Natural killer cell (primary cell): ENCODE results near the gene GXYLT1. TPM values are rescaled to one million over a fixed set of nuclear protein-coding genes. Genes with fewer than 3 reads are reported as not detected.
A peak's percentile ranks its signal among the peaks of the same experiment; 100 is the strongest.

ENCODE experiments used
- ATAC-seq, 3 donors: fragments of 150-1000 bp in 2 of 3; fragments of 200-7000 bp in 1 of 3; cut with Tn5 transposase; 1 replicate in 1 of 3; 2 replicates in 2 of 3; pipeline ENCODE4 v1.10.0; 2021; ENCODE audit warnings: mild to moderate bottlenecking in 2 of 3, moderate library complexity in 2 of 3
- DNase-seq, 2 donors: peaks; one replicate each; pipeline versions ENCODE4 v3.0.0 to v3.0.0-alpha.2; 2013 to 2021; ENCODE audit warnings: mixed read lengths in 1 of 2
- H3K27ac ChIP-seq: one replicate; pipeline ENCODE4 v1.5.1; 2013; ENCODE audit warnings: mild to moderate bottlenecking, low read length
- H3K27me3 ChIP-seq: one replicate; pipeline ENCODE4 v1.6.1; 2013; ENCODE audit warnings: low read length; ENCODE audit not compliant: control insufficient read depth, insufficient read depth
- H3K36me3 ChIP-seq: one replicate; pipeline ENCODE4 v1.6.1; 2013; ENCODE audit warnings: low read length; ENCODE audit not compliant: control insufficient read depth, insufficient read depth
- H3K4me1 ChIP-seq: one replicate; pipeline ENCODE4 v1.6.1; 2013; ENCODE audit warnings: low read length; ENCODE audit not compliant: control insufficient read depth, insufficient read depth
- H3K4me3 ChIP-seq: one replicate; pipeline ENCODE4 v1.5.1; 2013; ENCODE audit warnings: low read length
- H3K9me3 ChIP-seq: one replicate; pipeline ENCODE4 v1.6.1; 2013; ENCODE audit warnings: low read length; ENCODE audit not compliant: control insufficient read depth, insufficient read depth
- H3K27ac Mint-ChIP-seq, 2 donors: one replicate each; pipeline ENCODE4 v1.8.0; 2022; ENCODE audit warnings: mild to moderate bottlenecking in 2 of 2, mixed read lengths in 2 of 2, moderate library complexity in 1 of 2
- H3K27me3 Mint-ChIP-seq, 2 donors: one replicate each; pipeline ENCODE4 v1.8.0; 2022; ENCODE audit warnings: low read depth in 2 of 2, mixed read lengths in 2 of 2
- H3K36me3 Mint-ChIP-seq: one replicate; pipeline ENCODE4 v1.8.0; 2022; ENCODE audit warnings: mixed read lengths
- H3K4me1 Mint-ChIP-seq, 2 donors: one replicate each; pipeline ENCODE4 v1.8.0; 2022; ENCODE audit warnings: mixed read lengths in 2 of 2
- H3K4me3 Mint-ChIP-seq: one replicate; pipeline ENCODE4 v1.8.0; 2022; ENCODE audit warnings: mild to moderate bottlenecking, moderate library complexity, mixed read lengths
- H3K9me3 Mint-ChIP-seq, 2 donors: one replicate each; pipeline ENCODE4 v1.8.0; 2022; ENCODE audit warnings: mixed read lengths in 2 of 2
- WGBS: methylation state at CpG from one replicate; pipeline ENCODE4 v1.1.7; 2013; ENCODE audit warnings: missing lambda C conversion rate; ENCODE audit not compliant: insufficient coverage; 5-methylcytosine and 5-hydroxymethylcytosine counted together
- intact Hi-C: fragments of 100-400 bp; cut with micrococcal nuclease; formaldehyde crosslinking; loops from one replicate; pipeline ENCODE4 v1.14.2; 2022
- total RNA-seq, 4 donors: library from RNA; stranded (reverse); fragments of 120-200 nt in 1 of 4; gene quantifications; one replicate each; pipeline versions ENCODE4 v1.2.3 to v1.2.4, GENCODE V29; 2013 to 2022
- TF ChIP-seq, protein P1 (sequence below): fragments of 200-600 bp; IDR thresholded peaks from one replicate; pipeline ENCODE4 v1.8.0; 2022; ENCODE audit warnings: antibody characterized with exemption

The GXYLT1 gene
- total RNA-seq, 3 donors from 2014 or later (not counting 1 experiment from before 2014, with no cell fraction given): 12.3 to 13.0 (median 12.7) TPM

DNA sequence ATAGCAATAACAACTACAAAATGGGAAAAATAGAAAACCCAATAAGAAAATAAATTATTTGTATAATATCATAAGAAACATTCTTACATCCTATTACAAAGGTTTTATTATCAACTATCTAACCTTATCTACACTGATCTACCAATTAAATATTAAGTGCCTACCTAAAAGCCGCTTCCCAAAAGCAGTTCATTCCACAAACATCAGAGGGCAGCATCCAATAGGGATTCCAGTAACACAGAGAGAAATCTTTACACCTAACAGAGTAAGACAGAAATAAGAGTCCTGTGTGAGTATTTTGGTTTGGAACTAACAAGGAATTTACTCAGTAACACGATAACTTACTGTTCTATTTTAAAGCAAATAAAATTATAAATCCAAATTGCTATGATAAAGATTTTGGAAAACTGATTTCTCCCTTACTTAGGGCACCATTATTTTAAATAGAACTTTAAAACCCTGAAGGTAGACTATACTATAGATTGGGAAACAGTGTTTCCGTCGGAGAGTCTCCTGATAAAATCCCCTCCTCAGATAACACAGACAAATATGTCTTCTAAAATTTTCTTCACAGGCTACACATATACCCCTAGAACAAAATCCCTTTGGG, 15.0 kb downstream of the GXYLT1 start:
- Mint-ChIP-seq H3K4me3 (no peak overlapping the region), H3K27ac (no peak overlapping the region), H3K36me3 (no peaks in the 10 kb centered on the region), H3K27me3 (no peaks in the 10 kb centered on the region), H3K4me1 (peaks cover 29 to 41% of the 10 kb centered on the region in 2 donors), H3K9me3 (no peaks in the 10 kb centered on the region)
- DNase-seq: peak in 1 of 2 donors; percentile 63
- no peaks in the 10 kb centered on the region for H3K27me3 ChIP-seq
- TF ChIP-seq, protein P1, sequence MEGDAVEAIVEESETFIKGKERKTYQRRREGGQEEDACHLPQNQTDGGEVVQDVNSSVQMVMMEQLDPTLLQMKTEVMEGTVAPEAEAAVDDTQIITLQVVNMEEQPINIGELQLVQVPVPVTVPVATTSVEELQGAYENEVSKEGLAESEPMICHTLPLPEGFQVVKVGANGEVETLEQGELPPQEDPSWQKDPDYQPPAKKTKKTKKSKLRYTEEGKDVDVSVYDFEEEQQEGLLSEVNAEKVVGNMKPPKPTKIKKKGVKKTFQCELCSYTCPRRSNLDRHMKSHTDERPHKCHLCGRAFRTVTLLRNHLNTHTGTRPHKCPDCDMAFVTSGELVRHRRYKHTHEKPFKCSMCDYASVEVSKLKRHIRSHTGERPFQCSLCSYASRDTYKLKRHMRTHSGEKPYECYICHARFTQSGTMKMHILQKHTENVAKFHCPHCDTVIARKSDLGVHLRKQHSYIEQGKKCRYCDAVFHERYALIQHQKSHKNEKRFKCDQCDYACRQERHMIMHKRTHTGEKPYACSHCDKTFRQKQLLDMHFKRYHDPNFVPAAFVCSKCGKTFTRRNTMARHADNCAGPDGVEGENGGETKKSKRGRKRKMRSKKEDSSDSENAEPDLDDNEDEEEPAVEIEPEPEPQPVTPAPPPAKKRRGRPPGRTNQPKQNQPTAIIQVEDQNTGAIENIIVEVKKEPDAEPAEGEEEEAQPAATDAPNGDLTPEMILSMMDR: peak; percentile 22
- intact Hi-C loops: loop anchor here (1.0 kb wide), 1 partner anchor 243 kb away; no protein-coding TSS in a partner anchor
- no peaks in the 10 kb centered on the region for H3K9me3 ChIP-seq
- H3K27ac ChIP-seq: no peak overlapping the region
- ATAC-seq: peak in 2 of 3 donors; percentile 39 to 41
- H3K4me1 ChIP-seq: no peaks in the 10 kb centered on the region
- H3K4me3 ChIP-seq: no peak overlapping the region
- 79% methylated on average over 3 of the region's 4 CpGs for WGBS
- no peaks in the 10 kb centered on the region for H3K36me3 ChIP-seq

DNA sequence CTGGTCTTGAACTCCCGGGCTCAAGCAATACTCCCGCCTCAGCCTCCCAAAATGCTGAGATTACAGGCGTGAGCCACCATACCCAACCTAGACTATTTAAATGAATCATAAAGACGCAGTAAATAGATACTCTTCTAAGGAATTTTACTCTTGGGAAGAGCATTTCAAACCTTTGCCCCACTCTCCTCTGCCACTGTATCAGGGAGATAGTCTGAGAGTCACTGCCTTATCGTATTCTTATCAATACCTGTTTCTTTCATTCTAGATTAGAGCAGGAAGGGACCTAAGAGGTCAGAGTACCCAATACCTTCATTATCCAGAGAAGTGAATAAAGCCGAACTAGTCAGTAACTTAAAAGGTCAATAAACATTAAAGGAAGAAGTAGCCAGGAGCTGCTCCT, 15.8 kb downstream of the GXYLT1 start:
- Histone ChIP-seq H3K36me3 (no peaks in the 10 kb centered on the region), H3K27ac (no peak overlapping the region), H3K27me3 (no peaks in the 10 kb centered on the region), H3K9me3 (no peaks in the 10 kb centered on the region), H3K4me3 (no peak overlapping the region), H3K4me1 (no peaks in the 10 kb centered on the region)
- intact Hi-C loops: loop anchor here (1.0 kb wide), 1 partner anchor 243 kb away; no protein-coding TSS in a partner anchor
- Mint-ChIP-seq H3K27ac (no peak overlapping the region), H3K27me3 (no peaks in the 10 kb centered on the region), H3K4me3 (no peak overlapping the region), H3K36me3 (no peaks in the 10 kb centered on the region), H3K9me3 (no peaks in the 10 kb centered on the region), H3K4me1 (peaks cover 26 to 37% of the 10 kb centered on the region in 2 donors)
- WGBS: 97% methylated on average over 6 of the region's 6 CpGs
- ATAC-seq (no peak), DNase-seq (no peak)
- TF ChIP-seq, protein P1: no peak

DNA sequence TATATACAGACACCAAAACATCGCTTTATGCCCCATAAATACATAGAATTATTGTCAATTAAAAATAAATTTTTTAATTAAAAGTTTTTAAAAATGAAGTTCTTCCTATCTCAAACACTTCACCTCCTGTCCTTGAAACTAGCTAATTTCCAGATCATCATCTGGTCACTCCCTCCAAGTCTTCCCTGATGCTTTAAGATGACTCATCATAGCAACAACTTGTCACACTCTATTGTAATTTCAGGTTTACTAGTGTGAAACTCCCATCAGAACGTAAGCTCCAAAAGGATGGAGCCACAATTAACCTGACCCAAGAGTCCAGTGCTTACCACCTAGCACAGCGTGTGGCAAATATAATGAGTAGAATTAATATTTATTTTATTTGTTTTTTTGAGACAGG, 16.3 kb downstream of the GXYLT1 start:
- TF ChIP-seq, protein P1: no peak
- 67% methylated on average over 2 of the region's 3 CpGs for WGBS
- no peaks in the 10 kb centered on the region for H3K27me3 Mint-ChIP-seq
- H3K9me3 ChIP-seq: no peaks in the 10 kb centered on the region
- H3K4me1 ChIP-seq: no peaks in the 10 kb centered on the region
- H3K27ac Mint-ChIP-seq: no peak overlapping the region
- H3K4me1 Mint-ChIP-seq: peaks cover 26 to 31% of the 10 kb centered on the region in 2 donors
- no peak for DNase-seq
- H3K27ac ChIP-seq: no peak overlapping the region
- H3K9me3 Mint-ChIP-seq: no peaks in the 10 kb centered on the region
- no peaks in the 10 kb centered on the region for H3K36me3 ChIP-seq
- H3K27me3 ChIP-seq: no peaks in the 10 kb centered on the region
- H3K4me3 Mint-ChIP-seq: no peak overlapping the region
- intact Hi-C loops: no loop called here
- no peaks in the 10 kb centered on the region for H3K36me3 Mint-ChIP-seq
- ATAC-seq: no peak
- no peak overlapping the region for H3K4me3 ChIP-seq

DNA sequence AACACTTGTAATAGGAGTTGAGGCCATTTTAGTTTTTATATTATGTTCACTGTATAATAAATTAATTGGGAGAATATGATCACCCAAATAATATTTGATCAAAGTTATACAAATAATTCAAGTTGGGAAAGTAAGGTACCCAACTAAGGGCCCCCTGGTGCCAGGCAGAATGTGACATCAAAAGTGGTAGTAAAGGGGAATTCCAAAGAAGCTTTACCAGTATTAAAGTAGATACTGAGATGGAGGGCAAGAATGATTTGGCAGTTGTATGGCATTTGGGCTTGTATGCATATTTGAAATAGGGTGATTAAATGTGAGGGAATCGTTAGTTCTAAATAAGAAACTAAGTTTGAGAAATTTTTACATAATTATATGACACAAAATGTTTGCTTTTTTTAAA, 17.7 kb downstream of the GXYLT1 start:
- ATAC-seq (peak in 2 of 3 donors; percentile 38 to 49), DNase-seq (peak in 1 of 2 donors; percentile 18)
- H3K4me1 Mint-ChIP-seq: peaks cover 18 to 28% of the 10 kb centered on the region in 2 donors
- H3K27ac Mint-ChIP-seq: peak overlapping the region in 1 of 2 donors; percentile 29
- no peak overlapping the region for H3K27ac ChIP-seq
- no peaks in the 10 kb centered on the region for H3K36me3 Mint-ChIP-seq
- no peak overlapping the region for H3K4me3 ChIP-seq
- no peaks in the 10 kb centered on the region for H3K9me3 Mint-ChIP-seq
- H3K4me3 Mint-ChIP-seq: no peak overlapping the region
- no peaks in the 10 kb centered on the region for H3K4me1 ChIP-seq
- no peaks in the 10 kb centered on the region for H3K27me3 Mint-ChIP-seq
- WGBS: no CpG with 5 or more reads among the region's 1 CpG
- no peaks in the 10 kb centered on the region for H3K36me3 ChIP-seq
- intact Hi-C loops: no loop called here
- H3K27me3 ChIP-seq: no peaks in the 10 kb centered on the region
- TF ChIP-seq, protein P1: no peak
- H3K9me3 ChIP-seq: no peaks in the 10 kb centered on the region
